SK-N-SH treated with all-trans-retinoic acid at 6 μM for 48 hours (cell line): ENCODE results near the gene DHX30.

Experiments used
- BACH2 ChIP-seq: fragments of 250-450 bp; sonication (Bioruptor Pico); IDR thresholded peaks from 2 replicates; pipeline ENCODE4 v1.9.0; 2021; ENCODE audit warnings: mild to moderate bottlenecking, borderline replicate concordance
- CSDC2 ChIP-seq: fragments of 250-450 bp; sonication (Bioruptor Pico); IDR thresholded peaks from 2 replicates; pipeline ENCODE4 v1.5.0; 2020; ENCODE audit warnings: mild to moderate bottlenecking, moderate library complexity
- GLIS3 ChIP-seq: fragments of 250-450 bp; sonication (Bioruptor Pico); IDR thresholded peaks from 2 replicates; pipeline ENCODE4 v1.5.0; 2020; ENCODE audit warnings: mild to moderate bottlenecking, moderate library complexity
- PATZ1 ChIP-seq: fragments of 250-450 bp; sonication (Bioruptor Pico); IDR thresholded peaks from 2 replicates; pipeline ENCODE4 v1.8.0; 2020; ENCODE audit warnings: mild to moderate bottlenecking, moderate library complexity, borderline replicate concordance
- POU6F1 ChIP-seq: fragments of 250-450 bp; sonication (Bioruptor Pico); IDR thresholded peaks from 2 replicates; pipeline ENCODE4 v1.8.0; 2021; ENCODE audit warnings: low read depth, mild to moderate bottlenecking, moderate library complexity, borderline replicate concordance
- RARB ChIP-seq: fragments of 250-450 bp; sonication (Bioruptor Pico); IDR thresholded peaks from 2 replicates; pipeline ENCODE4 v1.8.0; 2021; ENCODE audit warnings: mild to moderate bottlenecking, moderate library complexity
- TSHZ2 ChIP-seq: fragments of 250-450 bp; sonication (Bioruptor Pico); IDR thresholded peaks from 2 replicates; pipeline ENCODE4 v1.5.0; 2020; ENCODE audit warnings: mild to moderate bottlenecking, moderate library complexity
- ZFP3 ChIP-seq: fragments of 250-450 bp; sonication (Bioruptor Pico); IDR thresholded peaks from 2 replicates; pipeline ENCODE4 v1.5.0; 2020; ENCODE audit warnings: mild to moderate bottlenecking, moderate library complexity
- ZFP30 ChIP-seq: fragments of 450-650 bp; formaldehyde crosslinking; IDR thresholded peaks from 2 replicates; pipeline ENCODE4 v1.5.0; 2022; ENCODE audit warnings: mild to moderate bottlenecking, moderate library complexity
- ZNF8 ChIP-seq: fragments of 450-650 bp; formaldehyde crosslinking; IDR thresholded peaks from 2 replicates; pipeline ENCODE4 v1.5.0; 2020; ENCODE audit warnings: mild to moderate bottlenecking, moderate library complexity

GRCh38 chr3:47783673-47784072 lies 19.3 kb upstream of the DHX30 start:
- TF ChIP-seq POU6F1 (CRISPR knock-in tag) = no peak
- TF ChIP-seq BACH2 (CRISPR knock-in tag) = no peak
- no peak for TF ChIP-seq PATZ1 (CRISPR knock-in tag)
- TF ChIP-seq ZFP3 = no peak
- no peak for TF ChIP-seq ZNF8 (CRISPR knock-in tag)
- no peak for TF ChIP-seq CSDC2 (CRISPR knock-in tag)
- TF ChIP-seq RARB = no peak
- no peak for TF ChIP-seq ZFP30
- TF ChIP-seq TSHZ2 = no peak
- TF ChIP-seq GLIS3 (CRISPR knock-in tag) = no peak
